Tibial artery (tissue), 4 donors: Measurements from ENCODE around the gene PINLYP.

Experiments used
- DNase-seq, 2 donors: peaks; one replicate each; pipeline ENCODE4 v3.0.0-alpha.2; 2019
- H3K27ac ChIP-seq, 2 donors: fragments of 200-600 bp; sonication (generic) in 1 of 2; 1 replicate in 1 of 2; 2 replicates in 1 of 2; pipeline ENCODE4 v1.5.1; 2018 to 2019; ENCODE audit warnings: mild to moderate bottlenecking in 1 of 2
- H3K27me3 ChIP-seq, 2 donors: fragments of 200-600 bp; sonication (generic) in 1 of 2; one replicate each; pipeline versions ENCODE4 v1.5.1 to v1.6.0; 2016 to 2019
- H3K36me3 ChIP-seq, 3 donors: fragments of 200-600 bp; sonication (generic) in 2 of 3; one replicate each; pipeline ENCODE4 v1.5.1; 2016 to 2019; ENCODE audit warnings: mild to moderate bottlenecking in 2 of 3
- H3K4me1 ChIP-seq, 4 donors: fragments of 200-600 bp; sonication (generic) in 2 of 4; 1 replicate in 3 of 4; 2 replicates in 1 of 4; pipeline ENCODE4 v1.5.1; 2016 to 2019
- H3K4me3 ChIP-seq, 2 donors: fragments of 200-600 bp; sonication (generic) in 1 of 2; 1 replicate in 1 of 2; 2 replicates in 1 of 2; pipeline ENCODE4 v1.5.1; 2018 to 2019; ENCODE audit warnings: mild to moderate bottlenecking in 2 of 2
- H3K9me3 ChIP-seq, 3 donors: fragments of 200-600 bp; sonication (generic) in 1 of 3; one replicate each; pipeline ENCODE4 v1.5.1; 2016 to 2019
- CTCF ChIP-seq, 2 experiments: fragments of 200-600 bp in 1 of 2; fragments of 450-650 bp in 1 of 2; IDR thresholded peaks; one replicate each; pipeline ENCODE4 v1.5.1; 2017 to 2019; ENCODE audit warnings: antibody characterized with exemption in 2 of 2, mild to moderate bottlenecking in 1 of 2, moderate library complexity in 1 of 2
- intact Hi-C: fragments of 100-400 bp; cut with DNase I; formaldehyde crosslinking; loops from one replicate; pipeline ENCODE4 v1.15.0; 2023; ENCODE audit warnings: low total_unique reads

PINLYP gene

GRCh38 chr19:43569657-43570056, 5.9 kb upstream of the PINLYP start:
- H3K4me1 ChIP-seq = peaks cover 0 to 7% (median 4%) of the 10 kb centered on the region in 4 donors
- no peak for DNase-seq
- no peak overlapping the region for H3K27ac ChIP-seq
- peaks cover 0 to 21% (median 4%) of the 10 kb centered on the region in 3 donors for H3K36me3 ChIP-seq
- no peak for TF ChIP-seq CTCF (IDR thresholded peaks at IDR 0.05)
- H3K27me3 ChIP-seq = no peaks in the 10 kb centered on the region
- no peaks in the 10 kb centered on the region for H3K9me3 ChIP-seq
- intact Hi-C loops = no loop called here
- H3K4me3 ChIP-seq = no peak overlapping the region

GRCh38 chr19:43570174-43570791, 5.3 kb upstream of the PINLYP start:
- intact Hi-C loops = no loop called here
- H3K36me3 ChIP-seq = peaks cover 0 to 21% (median 4%) of the 10 kb centered on the region in 3 donors
- H3K4me1 ChIP-seq = peaks cover 0 to 11% (median 7%) of the 10 kb centered on the region in 4 donors
- no peak overlapping the region for H3K27ac ChIP-seq
- no peaks in the 10 kb centered on the region for H3K27me3 ChIP-seq
- H3K9me3 ChIP-seq = no peaks in the 10 kb centered on the region
- no peak for TF ChIP-seq CTCF (IDR thresholded peaks at IDR 0.05)
- no peak for DNase-seq
- no peak overlapping the region for H3K4me3 ChIP-seq

GRCh38 chr19:43572171-43572588, 3.4 kb upstream of the PINLYP start:
- H3K4me3 ChIP-seq = no peak overlapping the region
- H3K9me3 ChIP-seq = no peaks in the 10 kb centered on the region
- no peak for DNase-seq
- no peaks in the 10 kb centered on the region for H3K27me3 ChIP-seq
- no peak for TF ChIP-seq CTCF (IDR thresholded peaks at IDR 0.05)
- H3K4me1 ChIP-seq = peaks cover 0 to 16% (median 10%) of the 10 kb centered on the region in 4 donors
- H3K36me3 ChIP-seq = peaks cover 0 to 21% (median 4%) of the 10 kb centered on the region in 3 donors
- intact Hi-C loops = no loop called here
- H3K27ac ChIP-seq = no peak overlapping the region

GRCh38 chr19:43574424-43575155, 1.0 kb upstream of the PINLYP start:
- H3K27me3 ChIP-seq = no peaks in the 10 kb centered on the region
- H3K36me3 ChIP-seq = peaks cover 0 to 21% (median 4%) of the 10 kb centered on the region in 3 donors
- H3K9me3 ChIP-seq = no peaks in the 10 kb centered on the region
- peak overlapping the region; percentile 76 to 77 for H3K4me3 ChIP-seq
- TF ChIP-seq CTCF (IDR thresholded peaks at IDR 0.05) = no peak
- intact Hi-C loops = loop anchor here (1.0 kb wide), 1 partner anchor 22 kb away; the partner anchor contains the start of genes IRGQ and ZNF576
- H3K4me1 ChIP-seq = peaks cover 0 to 16% (median 10%) of the 10 kb centered on the region in 4 donors
- DNase-seq = no peak
- peak overlapping the region; percentile 77 to 87 for H3K27ac ChIP-seq

- Histone ChIP-seq H3K27ac (peak overlapping the region; percentile 63 to 77), H3K36me3 (peaks cover 0 to 13% (median 4%) of the 10 kb centered on the region in 3 donors), H3K27me3 (no peaks in the 10 kb centered on the region), H3K4me3 (peak overlapping the region; percentile 76 to 77), H3K9me3 (no peaks in the 10 kb centered on the region), H3K4me1 (peaks cover 0 to 26% (median 11%) of the 10 kb centered on the region in 4 donors)
- intact Hi-C loops = loop anchor here (1.0 kb wide), 1 partner anchor 20 kb away; the partner anchor contains the start of genes IRGQ and ZNF576
- TF ChIP-seq CTCF (IDR thresholded peaks at IDR 0.05) = no peak
- no peak for DNase-seq
Observed at GRCh38 chr19:43575955-43576878, 616 bp downstream of the PINLYP start.
